Raji (cell line): ENCODE data around the gene OR5B2.

Experiments
- POLR2A ChIP-seq: IDR thresholded peaks from 2 replicates; pipeline ENCODE4 v1.6.1; 2011; ENCODE audit warnings: low read depth, low read length, control low read depth; ENCODE audit not compliant: insufficient read depth

Gene OR5B2

DNA sequence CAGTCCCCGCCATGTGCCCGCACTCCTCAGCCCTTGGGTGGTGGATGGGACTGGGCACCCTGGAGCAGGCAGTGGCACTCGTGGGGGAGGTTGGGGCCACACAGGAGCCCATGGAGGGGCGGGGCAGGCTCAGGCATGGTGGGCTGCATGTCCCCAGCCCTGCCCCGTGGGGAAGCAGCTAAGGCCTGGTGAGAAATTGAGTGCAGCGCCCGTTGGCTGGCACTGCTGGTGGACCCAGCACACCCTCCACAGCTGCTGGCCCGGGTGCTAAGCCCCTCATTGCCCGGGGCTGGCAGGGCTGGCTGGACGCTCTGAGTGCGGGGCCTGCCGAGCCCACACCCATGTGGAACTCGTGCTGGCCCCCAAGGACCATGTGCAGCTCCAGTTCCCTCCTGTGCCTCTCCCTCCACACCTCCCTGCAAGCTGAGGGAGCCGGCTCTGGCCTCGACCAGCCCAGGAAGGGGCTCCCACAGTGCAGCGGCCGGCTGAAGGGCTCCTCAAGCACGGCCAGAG is 37.3 kb downstream of the OR5B2 start:
- no peak for TF ChIP-seq POLR2A
